GM18498 (cell line): Measurements from ENCODE around the gene CHST4.
"Not testable (repeated sequence)": the region's sequence is repeated elsewhere in the genome, so short reads cannot be mapped to it uniquely, and the experiment has no call there.

ENCODE experiments used
- ATAC-seq: cut with Tn5 transposase; IDR thresholded peaks from one replicate; pipeline ENCODE4 v1.9.1; 2021; ENCODE audit warnings: mild to moderate bottlenecking, moderate library complexity; ENCODE audit not compliant: unreplicated experiment

The CHST4 gene

GRCh38 chr16:71526111-71526631 is at the start of gene CHST4:
Gene CHST4 (plus strand): TSS chr16:71526426. CDS start chr16:71536678, 10,252 bp downstream.
- ATAC-seq: no peak

- peak; percentile 59 for ATAC-seq
Measured at GRCh38 chr16:71476457-71477124, 49.6 kb upstream of the CHST4 start.

- ATAC-seq: no peak
Measured at GRCh38 chr16:71479420-71479819, 46.8 kb upstream of the CHST4 start.

GRCh38 chr16:71480956-71481355 is 45.3 kb upstream of the CHST4 start:
- ATAC-seq: no peak

- no peak for ATAC-seq
Measured at GRCh38 chr16:71482569-71482968, 43.7 kb upstream of the CHST4 start.

- peak; percentile 94 for ATAC-seq
Measured at GRCh38 chr16:71484006-71484893, 42.0 kb upstream of the CHST4 start.

GRCh38 chr16:71489122-71489521 is 37.1 kb upstream of the CHST4 start, which contains the start of gene ZNF19:
Gene ZNF19 (minus strand): TSS chr16:71489324. CDS start chr16:71482114, 7,210 bp downstream.
- ATAC-seq: no peak

GRCh38 chr16:71490361-71490760 is 35.9 kb upstream of the CHST4 start:
- no peak for ATAC-seq

GRCh38 chr16:71491054-71491453 is 35.2 kb upstream of the CHST4 start:
- ATAC-seq: no peak

GRCh38 chr16:71492786-71493185 is 33.4 kb upstream of the CHST4 start:
- no peak for ATAC-seq

- ATAC-seq: no peak
Measured at GRCh38 chr16:71493213-71493612, 33.0 kb upstream of the CHST4 start.

- no peak for ATAC-seq
Measured at GRCh38 chr16:71498031-71498430, 28.2 kb upstream of the CHST4 start.

GRCh38 chr16:71499775-71500364 is 26.4 kb upstream of the CHST4 start:
- ATAC-seq: no peak

GRCh38 chr16:71500964-71501363 is 25.3 kb upstream of the CHST4 start:
- no peak for ATAC-seq

GRCh38 chr16:71501547-71501946 is 24.7 kb upstream of the CHST4 start:
- ATAC-seq: no peak

GRCh38 chr16:71504051-71504450 is 22.2 kb upstream of the CHST4 start:
- ATAC-seq: not testable (repeated sequence)

- no peak for ATAC-seq
Measured at GRCh38 chr16:71504901-71505300, 21.3 kb upstream of the CHST4 start.

GRCh38 chr16:71507061-71507460 is 19.2 kb upstream of the CHST4 start:
- no peak for ATAC-seq

- no peak for ATAC-seq
Measured at GRCh38 chr16:71513302-71513701, 12.9 kb upstream of the CHST4 start.

- no peak for ATAC-seq
Measured at GRCh38 chr16:71514476-71514875, 11.8 kb upstream of the CHST4 start.

GRCh38 chr16:71515026-71515425 is 11.2 kb upstream of the CHST4 start:
- no peak for ATAC-seq
